Posterior cingulate gyrus (tissue), 11 donors: ENCODE results near the gene CTTNBP2NL.
"Not testable (repeated sequence)": the region's sequence is repeated elsewhere in the genome, so short reads cannot be mapped to it uniquely, and the experiment has no call there.

ENCODE experiments used
- DNase-seq, 10 donors: peaks; one replicate each; pipeline versions ENCODE4 v3.0.0 to v3.0.0-alpha.2; 2020 to 2021; ENCODE audit warnings: mixed read lengths in 3 of 10
- intact Hi-C: fragments of 100-400 bp; cut with DNase I; formaldehyde crosslinking; loops from one replicate; pipeline ENCODE4 v1.15.1; 2023

CTTNBP2NL gene

GRCh38 chr1:112417271-112417670, 21.3 kb downstream of the CTTNBP2NL start:
- intact Hi-C loops, result no loop called here
- DNase-seq, result no peak

DNA sequence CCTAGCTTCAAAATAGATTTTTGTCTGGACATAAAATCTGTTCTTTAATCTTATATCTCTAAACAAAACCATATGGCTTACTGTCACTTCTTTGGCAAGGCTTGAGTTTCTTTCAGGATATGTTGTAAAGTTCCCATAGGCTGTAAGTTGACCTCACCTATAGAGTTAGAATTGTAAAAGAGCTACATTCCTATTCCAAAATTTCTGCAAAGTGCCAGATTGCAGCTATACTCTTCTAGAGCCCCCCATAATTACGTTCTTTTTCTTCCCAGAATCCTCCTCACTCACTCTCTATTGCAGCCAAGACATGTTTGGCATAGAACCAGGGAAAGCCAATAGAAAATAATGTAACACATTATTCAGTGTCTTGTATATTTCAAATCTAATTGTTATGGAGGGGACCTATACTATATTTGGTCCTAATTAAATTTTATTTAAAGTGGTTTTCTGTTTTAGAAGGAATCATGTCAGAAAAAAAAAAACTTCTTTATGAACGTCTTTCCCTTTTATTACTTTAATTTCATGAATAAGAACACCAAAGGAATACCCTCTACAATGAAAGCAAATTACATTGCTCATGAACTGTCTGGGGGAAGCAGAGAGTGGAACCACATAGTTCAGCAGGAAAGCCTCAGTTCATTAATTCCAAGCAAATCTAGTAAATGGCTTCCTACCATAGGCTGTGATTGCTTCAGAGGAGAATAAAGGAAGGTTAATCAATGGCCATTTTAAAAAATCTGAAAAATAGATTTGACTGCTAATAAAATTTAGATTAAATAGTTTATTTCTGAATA, 22.3 kb downstream of the CTTNBP2NL start:
- intact Hi-C loops, result no loop called here
- no peak for DNase-seq

- intact Hi-C loops, result no loop called here
Observed at GRCh38 chr1:112423207-112423606, 27.2 kb downstream of the CTTNBP2NL start.

DNA sequence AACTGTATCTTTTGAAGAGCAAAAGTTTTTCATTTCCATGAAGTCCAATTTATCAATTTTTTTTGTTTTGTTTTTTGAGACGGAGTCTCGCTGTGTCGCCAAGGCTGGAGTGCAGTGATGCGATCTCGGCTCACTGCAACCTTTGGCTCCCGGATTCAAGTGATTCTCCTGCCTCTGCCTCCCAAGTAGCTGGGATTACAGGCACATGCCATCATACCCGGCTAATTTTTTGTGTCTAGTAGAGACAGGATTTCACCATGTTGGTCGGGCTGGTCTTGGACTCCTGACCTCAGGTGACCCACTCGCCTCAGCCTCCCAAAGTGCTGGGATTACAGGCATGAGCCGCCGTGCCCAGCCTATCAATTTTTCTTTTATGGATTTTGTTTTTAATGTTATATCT, 27.7 kb downstream of the CTTNBP2NL start:
- DNase-seq, intact Hi-C loops: not testable (repeated sequence)

More at GRCh38 chr1:112423207-112423606, 27.2 kb downstream of the CTTNBP2NL start:
- no peak for DNase-seq

- no peak for DNase-seq
- intact Hi-C loops, result no loop called here
Observed at GRCh38 chr1:112429749-112430148, 33.7 kb downstream of the CTTNBP2NL start.

DNA sequence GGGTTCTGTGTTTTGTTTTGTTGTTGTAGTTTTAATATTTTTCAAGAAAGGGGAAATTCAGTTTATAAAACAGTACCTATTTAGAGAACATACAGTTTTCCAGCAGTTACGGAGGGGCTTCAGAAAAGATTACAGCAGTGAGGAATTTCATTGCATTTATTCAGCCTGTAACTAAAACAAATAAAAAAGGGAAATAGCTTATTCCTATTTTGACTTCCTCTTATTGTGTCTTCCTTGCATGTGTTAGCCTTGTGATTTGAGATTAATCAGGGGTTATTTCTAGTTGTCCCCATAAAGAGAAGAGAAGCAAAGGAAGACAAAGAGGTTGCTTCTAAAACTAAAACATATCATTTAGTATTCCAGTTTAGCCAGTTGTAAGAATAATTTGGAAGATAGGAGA, 35.0 kb downstream of the CTTNBP2NL start:
- no peak for DNase-seq
- intact Hi-C loops, result no loop called here

GRCh38 chr1:112435448-112435847, 39.4 kb downstream of the CTTNBP2NL start:
- intact Hi-C loops, result no loop called here

DNA sequence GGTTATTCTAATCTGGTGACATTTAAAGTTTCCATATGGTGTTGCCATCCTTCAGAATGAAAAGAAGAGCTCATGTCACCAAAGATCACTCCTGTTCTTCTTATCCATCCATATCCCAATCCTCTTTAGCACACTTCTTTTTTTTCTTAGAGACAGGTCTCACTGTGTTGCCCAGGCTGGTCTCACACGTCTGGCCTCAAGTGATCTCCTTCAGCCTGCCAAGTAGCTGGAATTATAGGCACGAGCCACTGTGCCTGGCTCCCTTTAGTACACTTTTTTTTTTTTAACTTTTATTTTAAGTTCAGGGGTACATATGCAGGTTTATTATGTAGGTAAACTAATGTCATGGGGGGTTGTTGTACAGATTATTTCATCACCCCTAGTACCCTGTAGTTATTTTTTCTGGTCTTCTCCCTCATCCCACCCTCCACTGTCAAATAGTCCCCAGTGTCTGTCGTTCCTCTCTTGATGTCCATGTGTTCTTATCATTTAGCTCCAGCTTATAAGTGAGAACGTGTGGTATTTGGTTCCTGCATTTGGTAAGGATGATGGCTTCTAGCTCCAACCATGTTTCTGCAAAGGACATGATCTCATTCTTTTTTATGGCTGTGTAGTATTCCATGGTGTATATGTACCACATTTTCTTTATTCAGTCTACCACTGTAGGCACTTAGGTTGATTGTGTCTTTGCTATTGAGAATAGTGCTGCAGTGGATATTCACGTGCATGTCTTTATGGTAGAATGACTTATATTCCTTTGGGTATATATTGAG, 40.6 kb downstream of the CTTNBP2NL start:
- intact Hi-C loops, result no loop called here
- no peak for DNase-seq

More at GRCh38 chr1:112435448-112435847, 39.4 kb downstream of the CTTNBP2NL start:
- DNase-seq, result no peak

DNA sequence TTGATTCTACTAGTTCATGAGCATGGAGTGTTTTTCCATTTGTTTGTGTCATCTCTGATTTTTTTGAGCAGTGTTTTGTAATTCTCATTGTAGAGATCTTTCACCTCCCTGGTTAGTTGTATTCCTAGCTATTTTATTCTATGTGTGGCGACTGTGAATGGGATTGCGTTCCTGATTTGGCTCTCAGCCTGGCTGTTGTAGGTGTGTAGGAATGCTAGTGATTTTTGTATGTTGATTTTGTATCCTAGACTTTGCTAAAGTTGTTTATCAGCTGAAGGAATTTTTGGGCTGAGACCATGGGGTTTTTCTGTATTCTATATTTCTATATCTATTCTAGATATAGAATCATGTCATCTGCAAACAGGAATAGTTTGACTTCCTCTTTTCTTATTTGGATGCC, 42.1 kb downstream of the CTTNBP2NL start:
- intact Hi-C loops, result not testable (repeated sequence)

GRCh38 chr1:112439592-112439991, 43.6 kb downstream of the CTTNBP2NL start:
- no peak for DNase-seq
- intact Hi-C loops, result no loop called here

More for the DNA sequence above, 42.1 kb downstream of the CTTNBP2NL start:
- not testable (repeated sequence) for DNase-seq

- DNase-seq, result no peak
- intact Hi-C loops, result no loop called here
Observed at GRCh38 chr1:112440574-112440973, 44.6 kb downstream of the CTTNBP2NL start.

GRCh38 chr1:112444269-112444668, 48.3 kb downstream of the CTTNBP2NL start:
- no peak for DNase-seq
- intact Hi-C loops, result no loop called here

DNA sequence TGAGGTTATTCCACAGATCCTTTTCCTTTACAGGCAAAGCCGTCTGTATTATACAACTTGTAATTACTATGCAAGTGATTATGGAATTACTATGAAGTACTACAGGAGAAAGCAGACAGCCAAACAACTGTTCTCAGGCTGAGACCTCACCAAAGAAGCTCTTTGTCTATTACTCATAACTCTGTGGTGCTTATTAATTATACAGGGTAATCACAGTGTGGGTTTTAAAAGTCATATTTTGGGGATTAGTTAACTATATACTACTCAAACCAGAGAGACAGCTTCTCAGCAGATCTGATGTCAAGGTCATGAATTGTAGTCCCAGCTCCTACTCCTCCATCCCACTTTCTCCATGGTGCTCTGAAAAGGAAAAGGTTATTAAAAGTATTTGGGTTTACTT, 49.6 kb downstream of the CTTNBP2NL start:
- intact Hi-C loops, result no loop called here
- DNase-seq, result no peak

GRCh38 chr1:112446411-112446810, 50.4 kb downstream of the CTTNBP2NL start:
- intact Hi-C loops, result no loop called here
- DNase-seq, result no peak

- intact Hi-C loops, result no loop called here
Observed at GRCh38 chr1:112448904-112449629, 53.1 kb downstream of the CTTNBP2NL start.

DNA sequence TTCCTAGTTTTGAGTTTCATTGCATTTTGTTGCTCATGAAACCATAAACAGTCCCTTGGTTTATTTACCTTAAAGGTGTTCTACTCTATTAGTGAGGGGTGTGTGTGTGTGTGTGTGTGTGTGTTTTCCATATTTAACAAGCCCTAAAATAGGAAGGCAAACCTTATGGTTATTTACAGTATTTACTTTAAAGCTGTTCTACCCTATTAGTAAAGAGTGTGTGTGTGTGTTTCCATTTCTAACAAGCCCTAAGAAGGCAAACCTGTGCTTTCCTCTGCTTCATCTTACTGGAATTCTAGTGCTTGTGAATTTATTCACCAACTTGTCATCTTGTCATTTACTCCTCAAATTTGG, 53.6 kb downstream of the CTTNBP2NL start:
- DNase-seq, result no peak
- intact Hi-C loops, result no loop called here

More at GRCh38 chr1:112448904-112449629, 53.1 kb downstream of the CTTNBP2NL start:
- DNase-seq, result peak in 1 of 10 donors; percentile 72

DNA sequence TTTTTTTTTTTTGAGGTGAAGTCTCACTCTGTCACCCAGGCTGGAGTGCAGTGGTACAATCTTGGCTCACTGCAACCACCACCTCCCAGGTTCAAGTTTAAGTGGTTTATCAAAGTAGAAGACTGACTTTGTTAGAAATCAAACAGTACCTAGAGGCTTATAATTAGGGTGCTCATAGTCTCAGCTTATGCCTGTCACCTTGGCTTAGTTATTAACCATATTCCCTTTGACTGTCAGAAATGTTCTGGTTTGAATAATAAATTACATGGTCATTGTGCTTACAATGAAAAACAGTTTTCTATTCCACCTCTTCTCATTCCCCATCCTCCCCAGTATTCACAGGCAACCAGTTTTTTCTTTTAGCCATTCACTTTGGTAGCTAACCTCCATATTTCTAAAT, 54.8 kb downstream of the CTTNBP2NL start:
- no peak for DNase-seq
- intact Hi-C loops, result no loop called here

- intact Hi-C loops, result not testable (repeated sequence)
Observed at GRCh38 chr1:112451301-112451700, 55.3 kb downstream of the CTTNBP2NL start.

GRCh38 chr1:112453876-112454275, 57.9 kb downstream of the CTTNBP2NL start:
- intact Hi-C loops, result no loop called here
- DNase-seq, result no peak

More at GRCh38 chr1:112451301-112451700, 55.3 kb downstream of the CTTNBP2NL start:
- DNase-seq, result not testable (repeated sequence)

DNA sequence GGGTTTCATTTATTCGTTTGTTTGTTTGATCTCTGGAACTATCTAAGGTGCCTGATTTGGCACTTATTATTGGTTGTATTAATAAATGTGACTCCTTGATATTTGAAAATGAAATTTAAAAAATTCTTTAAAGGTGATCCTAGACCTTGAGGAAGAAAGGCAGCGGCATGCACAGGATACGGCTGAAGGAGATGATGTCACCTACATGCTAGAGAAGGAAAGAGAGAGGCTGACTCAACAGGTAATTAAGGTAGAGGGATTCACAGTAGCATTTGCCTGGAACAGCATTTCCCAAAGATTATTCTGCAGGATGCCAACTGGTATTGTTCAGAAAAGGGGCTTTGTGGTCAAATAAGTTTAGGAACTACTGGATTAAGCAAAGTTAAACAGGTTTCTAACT, 58.3 kb downstream of the CTTNBP2NL start:
- no peak for DNase-seq
- intact Hi-C loops, result no loop called here

- DNase-seq, result no peak
- intact Hi-C loops, result no loop called here
Observed at GRCh38 chr1:112457241-112457640, 61.2 kb downstream of the CTTNBP2NL start.
